Activated CD8-positive, alpha-beta memory T cell treated with anti-CD3 and anti-CD28 coated beads for 48 hours (primary cell): ENCODE results near the gene SBNO2.
"Not testable (repeated sequence)": the region's sequence is repeated elsewhere in the genome, so short reads cannot be mapped to it uniquely, and the experiment has no call there.

Source experiments
- DNase-seq, 3 experiments: peaks; one replicate each; pipeline ENCODE4 v3.0.0-alpha.2; 2020; ENCODE audit warnings: low read depth in 2 of 3, low spot score in 2 of 3

The SBNO2 gene

GRCh38 chr19:1139126-1139525, 34.9 kb downstream of the SBNO2 start:
- DNase-seq: no peak

- no peak for DNase-seq
Measured at GRCh38 chr19:1138121-1138520, 35.9 kb downstream of the SBNO2 start.

GRCh38 chr19:1136621-1137317, 37.3 kb downstream of the SBNO2 start:
- no peak for DNase-seq

GRCh38 chr19:1136201-1136600, 37.9 kb downstream of the SBNO2 start:
- no peak for DNase-seq

- no peak for DNase-seq
Measured at GRCh38 chr19:1135454-1135853, 38.6 kb downstream of the SBNO2 start.

- DNase-seq: no peak
Measured at GRCh38 chr19:1134431-1134830, 39.6 kb downstream of the SBNO2 start.

- peak; percentile 58 to 66 (median 66) for DNase-seq
Measured at GRCh38 chr19:1133471-1133929, 40.6 kb downstream of the SBNO2 start.

GRCh38 chr19:1132552-1133383, 41.3 kb downstream of the SBNO2 start:
- DNase-seq: peak in 2 of 3 experiments; percentile 28 to 52

- DNase-seq: peak; percentile 64 to 77 (median 72)
Measured at GRCh38 chr19:1131718-1132551, 42.1 kb downstream of the SBNO2 start.

GRCh38 chr19:1130771-1131717, 43.0 kb downstream of the SBNO2 start:
- no peak for DNase-seq

GRCh38 chr19:1129535-1129934, 44.5 kb downstream of the SBNO2 start:
- DNase-seq: no peak

- not testable (repeated sequence) for DNase-seq
Measured at GRCh38 chr19:1129084-1129483, 45.0 kb downstream of the SBNO2 start.

GRCh38 chr19:1128106-1128505, 46.0 kb downstream of the SBNO2 start:
- DNase-seq: no peak

- no peak for DNase-seq
Measured at GRCh38 chr19:1126984-1127760, 46.9 kb downstream of the SBNO2 start.

GRCh38 chr19:1125601-1126467, 48.2 kb downstream of the SBNO2 start:
- no peak for DNase-seq

- no peak for DNase-seq
Measured at GRCh38 chr19:1123885-1124677, 50.0 kb downstream of the SBNO2 start.

- DNase-seq: no peak
Measured at GRCh38 chr19:1123381-1123780, 50.7 kb downstream of the SBNO2 start.

- DNase-seq: peak; percentile 41 to 76 (median 44)
Measured at GRCh38 chr19:1122972-1123363, 51.1 kb downstream of the SBNO2 start.
